Glutamatergic neuron (in vitro differentiated cells): ENCODE data around the gene SMC5. TPM values are rescaled to one million over a fixed set of nuclear protein-coding genes. Genes with fewer than 3 reads are reported as not detected.

Source experiments
- DNase-seq: peaks from one replicate; pipeline ENCODE4 v3.0.0; 2022
- H3K27ac Mint-ChIP-seq: one replicate; pipeline ENCODE4 v1.8.0; 2020; ENCODE audit warnings: mild to moderate bottlenecking, mixed read lengths, inconsistent platforms; ENCODE audit not compliant: unreplicated experiment
- H3K27me3 Mint-ChIP-seq: one replicate; pipeline ENCODE4 v1.8.0; 2020; ENCODE audit warnings: mild to moderate bottlenecking, moderate library complexity, mixed read lengths, inconsistent platforms; ENCODE audit not compliant: unreplicated experiment
- H3K36me3 Mint-ChIP-seq: one replicate; pipeline ENCODE4 v1.8.0; 2020; ENCODE audit warnings: mild to moderate bottlenecking, mixed read lengths, inconsistent platforms; ENCODE audit not compliant: unreplicated experiment
- H3K4me1 Mint-ChIP-seq: one replicate; pipeline ENCODE4 v1.8.0; 2020; ENCODE audit warnings: mild to moderate bottlenecking, low read depth, mixed read lengths, inconsistent platforms; ENCODE audit not compliant: unreplicated experiment
- H3K4me3 Mint-ChIP-seq: one replicate; pipeline ENCODE4 v1.8.0; 2020; ENCODE audit warnings: mild to moderate bottlenecking, mixed read lengths, inconsistent platforms; ENCODE audit not compliant: unreplicated experiment
- H3K9me3 Mint-ChIP-seq: one replicate; pipeline ENCODE4 v1.8.0; 2020; ENCODE audit warnings: mild to moderate bottlenecking, moderate library complexity, mixed read lengths, inconsistent platforms; ENCODE audit not compliant: unreplicated experiment
- total RNA-seq: library from RNA; stranded (reverse); fragmentation: NEBNext Ultra II Directional; extraction: Animal tissue kit (Norgen Biotek cat#: 25700); gene quantifications from one replicate; pipeline ENCODE4 v1.2.1, GENCODE V29; 2021; ENCODE audit not compliant: unreplicated experiment
- TF ChIP-seq, protein P1 (sequence below): fragments of 200-600 bp; sonication (generic); IDR thresholded peaks from one replicate; pipeline ENCODE4 v1.5.0; 2021; ENCODE audit not compliant: partially characterized antibody, unreplicated experiment

Gene SMC5
- total RNA-seq, 1 donor from 2014 or later, result 16.5 TPM

DNA sequence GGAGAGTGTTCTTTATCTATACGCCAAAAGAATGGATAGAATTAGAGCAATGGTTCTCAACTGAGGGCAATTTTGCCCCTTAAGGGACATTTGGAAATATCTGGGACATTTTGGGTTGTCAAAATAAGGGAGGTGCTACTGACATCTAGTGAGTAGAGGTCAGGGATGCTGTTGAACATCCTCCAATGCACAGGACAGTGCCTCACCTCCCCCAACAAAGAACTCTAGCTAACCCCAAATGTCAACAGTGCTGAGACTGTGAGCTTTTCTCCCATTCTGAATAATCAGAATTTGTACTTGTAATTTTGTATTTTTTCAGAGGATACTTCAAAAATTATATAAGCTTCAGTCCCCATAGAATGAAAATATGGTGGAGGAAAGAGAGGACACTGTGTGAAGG, 8.6 kb upstream of the SMC5 start:
- Mint-ChIP-seq H3K9me3 (no peaks in the 10 kb centered on the region), H3K27me3 (peaks cover 3% of the 10 kb centered on the region), H3K4me3 (no peak overlapping the region), H3K27ac (no peak overlapping the region), H3K36me3 (no peaks in the 10 kb centered on the region), H3K4me1 (no peaks in the 10 kb centered on the region)
- TF ChIP-seq, protein P1, sequence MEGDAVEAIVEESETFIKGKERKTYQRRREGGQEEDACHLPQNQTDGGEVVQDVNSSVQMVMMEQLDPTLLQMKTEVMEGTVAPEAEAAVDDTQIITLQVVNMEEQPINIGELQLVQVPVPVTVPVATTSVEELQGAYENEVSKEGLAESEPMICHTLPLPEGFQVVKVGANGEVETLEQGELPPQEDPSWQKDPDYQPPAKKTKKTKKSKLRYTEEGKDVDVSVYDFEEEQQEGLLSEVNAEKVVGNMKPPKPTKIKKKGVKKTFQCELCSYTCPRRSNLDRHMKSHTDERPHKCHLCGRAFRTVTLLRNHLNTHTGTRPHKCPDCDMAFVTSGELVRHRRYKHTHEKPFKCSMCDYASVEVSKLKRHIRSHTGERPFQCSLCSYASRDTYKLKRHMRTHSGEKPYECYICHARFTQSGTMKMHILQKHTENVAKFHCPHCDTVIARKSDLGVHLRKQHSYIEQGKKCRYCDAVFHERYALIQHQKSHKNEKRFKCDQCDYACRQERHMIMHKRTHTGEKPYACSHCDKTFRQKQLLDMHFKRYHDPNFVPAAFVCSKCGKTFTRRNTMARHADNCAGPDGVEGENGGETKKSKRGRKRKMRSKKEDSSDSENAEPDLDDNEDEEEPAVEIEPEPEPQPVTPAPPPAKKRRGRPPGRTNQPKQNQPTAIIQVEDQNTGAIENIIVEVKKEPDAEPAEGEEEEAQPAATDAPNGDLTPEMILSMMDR, result no peak
- no peak for DNase-seq

DNA sequence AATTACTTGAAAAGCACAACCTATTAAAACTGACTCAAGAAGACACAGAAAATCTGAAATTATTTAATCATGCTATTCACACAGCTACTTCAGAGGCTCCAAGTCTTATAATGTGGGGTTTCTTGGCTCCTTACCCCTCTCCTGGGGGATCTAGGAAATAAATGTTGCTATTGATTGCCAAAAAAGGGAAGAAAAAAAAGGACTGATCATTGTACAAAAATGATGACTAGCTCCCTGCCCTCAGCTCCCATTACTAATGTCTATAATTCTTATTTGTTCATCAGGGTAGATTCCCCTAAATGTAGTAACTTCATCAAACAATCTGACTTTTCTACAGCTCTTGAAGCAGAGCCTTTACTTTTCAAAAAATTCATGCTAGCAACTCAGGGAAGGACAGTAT, 3.3 kb upstream of the SMC5 start:
- peaks cover 6% of the 10 kb centered on the region for H3K9me3 Mint-ChIP-seq
- peaks cover 7% of the 10 kb centered on the region for H3K27me3 Mint-ChIP-seq
- DNase-seq, result no peak
- no peak overlapping the region for H3K27ac Mint-ChIP-seq
- TF ChIP-seq, protein P1, result no peak
- H3K4me3 Mint-ChIP-seq, result no peak overlapping the region
- H3K36me3 Mint-ChIP-seq, result no peaks in the 10 kb centered on the region
- H3K4me1 Mint-ChIP-seq, result peaks cover 8% of the 10 kb centered on the region

DNA sequence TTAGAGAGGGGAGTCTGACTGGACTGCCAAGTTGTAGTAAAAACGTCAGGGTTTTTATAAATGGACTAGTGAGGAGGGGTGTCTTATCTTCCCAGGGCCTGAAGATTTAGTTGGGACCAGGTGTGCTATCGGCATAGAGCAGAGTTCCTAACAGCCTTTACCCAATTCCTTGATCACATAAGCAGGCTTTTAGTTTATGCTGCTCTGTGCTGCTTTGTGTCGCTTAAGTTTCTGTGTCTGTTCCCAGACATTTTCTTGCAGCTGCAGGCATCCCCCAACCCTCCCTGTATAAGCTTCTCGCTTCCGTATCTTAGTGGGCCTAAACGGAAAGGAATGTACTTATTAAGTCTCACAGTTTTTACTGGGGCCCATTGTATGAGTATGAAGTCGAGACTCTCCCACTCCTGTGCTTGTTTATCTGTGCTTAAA, 2.6 kb upstream of the SMC5 start:
- peaks cover 9% of the 10 kb centered on the region for H3K4me1 Mint-ChIP-seq
- TF ChIP-seq, protein P1, result no peak
- no peak for DNase-seq
- peak overlapping the region; percentile 44 for H3K27ac Mint-ChIP-seq
- peaks cover 6% of the 10 kb centered on the region for H3K9me3 Mint-ChIP-seq
- peaks cover 7% of the 10 kb centered on the region for H3K27me3 Mint-ChIP-seq
- no peak overlapping the region for H3K4me3 Mint-ChIP-seq
- no peaks in the 10 kb centered on the region for H3K36me3 Mint-ChIP-seq

DNA sequence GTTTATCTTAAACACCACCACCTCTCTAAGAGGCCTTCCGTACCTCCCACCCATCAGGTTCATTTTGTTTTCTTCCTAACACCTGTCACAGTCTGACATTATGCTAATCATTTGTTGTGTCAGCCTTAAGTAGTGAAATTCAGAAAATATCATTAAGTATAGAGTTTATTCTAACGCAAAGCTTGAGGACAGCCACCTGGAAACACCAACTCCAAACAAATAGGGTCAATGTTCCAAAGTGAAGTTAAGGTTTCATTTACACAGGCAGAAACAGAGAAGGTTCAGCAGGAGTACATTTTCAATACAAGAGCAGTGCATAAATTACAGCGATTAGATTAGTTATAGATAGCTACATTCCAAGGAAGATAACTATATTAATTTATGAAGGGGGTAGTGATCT, 1.3 kb upstream of the SMC5 start:
- peak overlapping the region; percentile 97 for H3K4me3 Mint-ChIP-seq
- peaks cover 6% of the 10 kb centered on the region for H3K9me3 Mint-ChIP-seq
- peaks cover 9% of the 10 kb centered on the region for H3K27me3 Mint-ChIP-seq
- no peak for DNase-seq
- TF ChIP-seq, protein P1, result no peak
- no peak overlapping the region for H3K27ac Mint-ChIP-seq
- H3K36me3 Mint-ChIP-seq, result peaks cover 4% of the 10 kb centered on the region
- H3K4me1 Mint-ChIP-seq, result peaks cover 10% of the 10 kb centered on the region

DNA sequence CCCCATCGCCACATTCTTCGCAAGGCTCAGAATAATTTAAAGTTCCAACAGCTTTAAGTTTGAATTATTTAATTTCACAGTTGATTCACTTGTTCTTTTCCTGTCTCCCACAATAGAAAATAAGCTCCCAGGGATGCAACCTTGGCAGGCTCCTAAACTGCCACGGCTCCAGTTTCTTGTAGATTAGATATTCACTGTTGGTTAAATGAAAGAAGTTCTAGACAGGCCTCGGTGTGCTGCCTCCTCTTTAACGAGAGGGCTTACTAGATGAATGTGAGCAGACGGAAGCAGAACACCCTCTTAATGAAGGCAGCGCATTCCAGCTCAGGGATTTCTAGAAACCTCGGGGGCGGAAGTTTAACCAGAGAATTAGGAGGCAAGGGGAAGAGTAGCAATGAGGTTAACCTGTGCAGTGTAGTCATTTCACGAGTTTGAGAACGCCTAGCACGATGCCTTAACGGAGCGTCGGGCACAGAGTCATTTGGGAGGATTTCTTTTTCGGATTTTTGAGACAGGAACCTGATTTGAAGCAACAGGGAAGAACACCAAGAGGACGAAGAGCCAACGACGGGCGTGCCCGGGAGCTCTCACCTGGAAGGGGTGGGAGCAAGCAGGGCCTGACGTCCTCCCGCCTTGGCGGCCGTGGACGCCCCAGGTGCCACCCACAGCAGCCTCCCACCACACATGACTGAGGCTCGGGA, 637 bp upstream of the SMC5 start:
- H3K4me1 Mint-ChIP-seq, result peaks cover 10% of the 10 kb centered on the region
- peaks cover 9% of the 10 kb centered on the region for H3K27me3 Mint-ChIP-seq
- peaks cover 4% of the 10 kb centered on the region for H3K36me3 Mint-ChIP-seq
- peak overlapping the region; percentile 94 for H3K27ac Mint-ChIP-seq
- H3K4me3 Mint-ChIP-seq, result peak overlapping the region; percentile 97
- DNase-seq, result no peak
- H3K9me3 Mint-ChIP-seq, result peaks cover 6% of the 10 kb centered on the region
- TF ChIP-seq, protein P1, result no peak
